Stimulated activated naive CD4-positive, alpha-beta T cell (primary cell): Measurements from ENCODE around the gene FNBP1L.
"Not testable (repeated sequence)": the region's sequence is repeated elsewhere in the genome, so short reads cannot be mapped to it uniquely, and the experiment has no call there.

Source experiments
- DNase-seq, 6 experiments: peaks; one replicate each; lab custom pipeline; 2025; lab: John Stamatoyannopoulos, UW

FNBP1L gene

GRCh38 chr1:93573940-93574469 lies 126.1 kb downstream of the FNBP1L start:
- DNase-seq, result no peak

GRCh38 chr1:93574511-93574910 lies 126.6 kb downstream of the FNBP1L start:
- no peak for DNase-seq

GRCh38 chr1:93574991-93575390 lies 127.1 kb downstream of the FNBP1L start:
- DNase-seq, result no peak

GRCh38 chr1:93575621-93576284 lies 127.8 kb downstream of the FNBP1L start:
- no peak for DNase-seq

- DNase-seq, result no peak
Measured at GRCh38 chr1:93576346-93576745, 128.4 kb downstream of the FNBP1L start.

- no peak for DNase-seq
Measured at GRCh38 chr1:93576746-93577145, 128.8 kb downstream of the FNBP1L start.

- DNase-seq, result no peak
Measured at GRCh38 chr1:93577536-93578432, 129.9 kb downstream of the FNBP1L start.

- no peak for DNase-seq
Measured at GRCh38 chr1:93578433-93578830, 130.5 kb downstream of the FNBP1L start.

GRCh38 chr1:93578911-93579825 lies 131.2 kb downstream of the FNBP1L start:
- DNase-seq, result no peak

GRCh38 chr1:93579891-93580290 lies 132.0 kb downstream of the FNBP1L start:
- no peak for DNase-seq

GRCh38 chr1:93581917-93582850 lies 134.3 kb downstream of the FNBP1L start:
- DNase-seq, result no peak

GRCh38 chr1:93584261-93585003 lies 136.5 kb downstream of the FNBP1L start:
- no peak for DNase-seq

- no peak for DNase-seq
Measured at GRCh38 chr1:93585059-93585966, 137.4 kb downstream of the FNBP1L start.

GRCh38 chr1:93587354-93587753 lies 139.4 kb downstream of the FNBP1L start:
- no peak for DNase-seq

GRCh38 chr1:93588206-93588605 lies 140.3 kb downstream of the FNBP1L start:
- DNase-seq, result no peak

GRCh38 chr1:93588955-93589354 lies 141.0 kb downstream of the FNBP1L start:
- DNase-seq, result no peak

- not testable (repeated sequence) for DNase-seq
Measured at GRCh38 chr1:93591291-93591675, 143.4 kb downstream of the FNBP1L start.

GRCh38 chr1:93591676-93592550 lies 144.0 kb downstream of the FNBP1L start:
- peak in 1 of 6 experiments; percentile 2 for DNase-seq
